HG03571 (cell line): ENCODE results near the gene COPZ2.
"Not testable (repeated sequence)": the region's sequence is repeated elsewhere in the genome, so short reads cannot be mapped to it uniquely, and the experiment has no call there.

Source experiments
- ATAC-seq: cut with Tn5 transposase; IDR thresholded peaks from one replicate; pipeline ENCODE4 v1.9.1; 2021; ENCODE audit not compliant: unreplicated experiment

Gene COPZ2

GRCh38 chr17:47988445-47988844, 49.2 kb downstream of the COPZ2 start:
- not testable (repeated sequence) for ATAC-seq

- no peak for ATAC-seq
Measured at GRCh38 chr17:47987240-47987835, 50.3 kb downstream of the COPZ2 start.

GRCh38 chr17:47986520-47986919, 51.1 kb downstream of the COPZ2 start:
- ATAC-seq = no peak

GRCh38 chr17:47983492-47984223, 53.9 kb downstream of the COPZ2 start:
- no peak for ATAC-seq

- no peak for ATAC-seq
Measured at GRCh38 chr17:47982645-47983390, 54.8 kb downstream of the COPZ2 start.

GRCh38 chr17:47982091-47982617, 55.4 kb downstream of the COPZ2 start:
- ATAC-seq = no peak

GRCh38 chr17:47981462-47981861, 56.1 kb downstream of the COPZ2 start:
- no peak for ATAC-seq

- no peak for ATAC-seq
Measured at GRCh38 chr17:47980541-47980940, 57.1 kb downstream of the COPZ2 start.

GRCh38 chr17:47978324-47978723, 59.3 kb downstream of the COPZ2 start:
- ATAC-seq = no peak
